ENCODE results near the gene GAS2L2. TPM values are rescaled to one million over a fixed set of nuclear protein-coding genes. Genes with fewer than 3 reads are reported as not detected.

GAS2L2 gene
- polyA plus RNA-seq, 1 donor (not counting 4 experiments of a cell fraction or from before 2014, with no cell fraction given): 0.05 TPM

DNA sequence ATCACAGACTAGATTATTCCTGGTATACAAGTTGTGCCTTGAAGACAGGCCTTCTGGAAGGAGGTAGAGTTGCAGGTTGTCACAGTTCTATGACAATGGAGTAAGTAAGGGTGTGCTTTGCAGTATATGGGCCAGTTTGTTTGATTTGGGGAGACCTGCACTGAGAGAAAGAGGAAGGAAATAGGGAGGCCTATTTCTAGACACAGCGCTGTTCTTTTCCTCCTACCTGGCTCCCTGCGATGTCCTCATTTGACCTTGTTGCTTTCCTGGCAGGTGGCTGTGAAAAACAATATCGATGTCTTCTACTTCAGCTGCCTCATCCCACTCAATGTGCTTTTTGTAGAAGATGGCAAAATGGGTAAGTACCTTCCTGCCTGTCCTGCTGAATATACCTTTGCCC lies 44.1 kb downstream of the GAS2L2 start:
- Histone ChIP-seq H4K20me1 (ENCODE audit: control insufficient read depth, extremely low read depth, insufficient read depth, low read length) (no peaks in the 10 kb centered on the region), H3K9me3 (ENCODE audit: control insufficient read depth, low read depth, low read length) (no peaks in the 10 kb centered on the region), H3K4me1 (ENCODE audit: control insufficient read depth, extremely low read depth, insufficient read depth, low read length) (peaks cover 6% of the 10 kb centered on the region), H2AFZ (ENCODE audit: control insufficient read depth, low read length) (no peak overlapping the region), H3K4me2 (ENCODE audit: control insufficient read depth, extremely low read depth, insufficient read depth, low read depth, low read length) (no peak overlapping the region), H3K27me3 (ENCODE audit: control insufficient read depth, extremely low read depth, insufficient read depth, low read length) (no peaks in the 10 kb centered on the region), H3K79me2 (ENCODE audit: control insufficient read depth, insufficient read depth, low read length) (no peaks in the 10 kb centered on the region), H3K36me3 (ENCODE audit: control insufficient read depth in 2 of 2, extremely low read depth in 1 of 2, insufficient read depth in 2 of 2, low read length in 2 of 2) (peaks cover 17 to 25% of the 10 kb centered on the region in 2 experiments), H3K9ac (ENCODE audit: control insufficient read depth, extremely low read depth, insufficient read depth, low read length) (no peak overlapping the region), H3K9me1 (ENCODE audit: control insufficient read depth, extremely low read depth, insufficient read depth, low read length) (no peaks in the 10 kb centered on the region), H3K27ac (ENCODE audit: control insufficient read depth, insufficient read depth, low read length) (no peak overlapping the region), H3K4me3 (ENCODE audit: control insufficient read depth in 2 of 3, extremely low read depth in 1 of 3, insufficient read depth in 2 of 3, low read depth in 1 of 3, low read length in 3 of 3) (no peak overlapping the region)
- FAIRE-seq (no peak), DNase-seq (ENCODE audit: low read depth, low spot score) (no peak)
- TF ChIP-seq, protein P1, sequence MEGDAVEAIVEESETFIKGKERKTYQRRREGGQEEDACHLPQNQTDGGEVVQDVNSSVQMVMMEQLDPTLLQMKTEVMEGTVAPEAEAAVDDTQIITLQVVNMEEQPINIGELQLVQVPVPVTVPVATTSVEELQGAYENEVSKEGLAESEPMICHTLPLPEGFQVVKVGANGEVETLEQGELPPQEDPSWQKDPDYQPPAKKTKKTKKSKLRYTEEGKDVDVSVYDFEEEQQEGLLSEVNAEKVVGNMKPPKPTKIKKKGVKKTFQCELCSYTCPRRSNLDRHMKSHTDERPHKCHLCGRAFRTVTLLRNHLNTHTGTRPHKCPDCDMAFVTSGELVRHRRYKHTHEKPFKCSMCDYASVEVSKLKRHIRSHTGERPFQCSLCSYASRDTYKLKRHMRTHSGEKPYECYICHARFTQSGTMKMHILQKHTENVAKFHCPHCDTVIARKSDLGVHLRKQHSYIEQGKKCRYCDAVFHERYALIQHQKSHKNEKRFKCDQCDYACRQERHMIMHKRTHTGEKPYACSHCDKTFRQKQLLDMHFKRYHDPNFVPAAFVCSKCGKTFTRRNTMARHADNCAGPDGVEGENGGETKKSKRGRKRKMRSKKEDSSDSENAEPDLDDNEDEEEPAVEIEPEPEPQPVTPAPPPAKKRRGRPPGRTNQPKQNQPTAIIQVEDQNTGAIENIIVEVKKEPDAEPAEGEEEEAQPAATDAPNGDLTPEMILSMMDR (optimal IDR thresholded peaks at IDR 0.05 in 1 of 3, IDR thresholded peaks at IDR 0.05 in 1 of 3, conservative IDR thresholded peaks at IDR 0.05 in 1 of 3; ENCODE audit: extremely low read depth in 1 of 3, insufficient read depth in 2 of 3, low read length in 3 of 3): no peak
- no peak for TF ChIP-seq EZH2 (IDR thresholded peaks at IDR 0.05; ENCODE audit: low read length)
- dilution Hi-C loops (cut with MboI; ENCODE audit: extremely low pct_ligation_motif_present, low sequenced_read_pairs): no loop called here

DNA sequence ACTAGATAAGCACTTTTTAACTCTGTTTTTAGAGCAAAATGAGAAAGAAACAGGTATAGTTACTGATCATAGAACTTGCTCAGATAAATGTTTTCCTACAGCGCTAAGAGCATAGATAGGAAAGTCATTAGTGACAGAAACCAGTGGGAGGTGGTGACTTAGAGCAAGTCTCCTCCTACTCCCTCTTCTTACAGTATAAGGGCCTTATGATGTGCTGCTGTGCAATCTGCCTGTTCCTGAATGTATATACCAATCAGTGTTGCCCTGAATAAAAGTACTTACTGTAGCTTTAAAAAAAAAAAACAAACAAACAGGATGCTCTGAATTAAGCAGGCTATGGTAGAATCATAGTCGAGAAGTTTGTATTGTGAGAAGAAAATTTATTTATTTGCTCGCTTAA lies 44.9 kb downstream of the GAS2L2 start:
- dilution Hi-C loops (cut with MboI; ENCODE audit: extremely low pct_ligation_motif_present, low sequenced_read_pairs): no loop called here
- no peaks in the 10 kb centered on the region for H4K20me1 ChIP-seq (ENCODE audit: control insufficient read depth, extremely low read depth, insufficient read depth, low read length)
- H3K4me3 ChIP-seq (ENCODE audit: control insufficient read depth in 2 of 3, extremely low read depth in 1 of 3, insufficient read depth in 2 of 3, low read depth in 1 of 3, low read length in 3 of 3): no peak overlapping the region
- no peaks in the 10 kb centered on the region for H3K9me3 ChIP-seq (ENCODE audit: control insufficient read depth, low read depth, low read length)
- H3K9ac ChIP-seq (ENCODE audit: control insufficient read depth, extremely low read depth, insufficient read depth, low read length): no peak overlapping the region
- no peaks in the 10 kb centered on the region for H3K9me1 ChIP-seq (ENCODE audit: control insufficient read depth, extremely low read depth, insufficient read depth, low read length)
- DNase-seq (ENCODE audit: low read depth, low spot score) (no peak), FAIRE-seq (no peak)
- H3K4me2 ChIP-seq (ENCODE audit: control insufficient read depth, extremely low read depth, insufficient read depth, low read depth, low read length): no peak overlapping the region
- H3K27me3 ChIP-seq (ENCODE audit: control insufficient read depth, extremely low read depth, insufficient read depth, low read length): no peaks in the 10 kb centered on the region
- peaks cover 16 to 21% of the 10 kb centered on the region in 2 experiments for H3K36me3 ChIP-seq (ENCODE audit: control insufficient read depth in 2 of 2, extremely low read depth in 1 of 2, insufficient read depth in 2 of 2, low read length in 2 of 2)
- H3K79me2 ChIP-seq (ENCODE audit: control insufficient read depth, insufficient read depth, low read length): no peaks in the 10 kb centered on the region
- peaks cover 6% of the 10 kb centered on the region for H3K4me1 ChIP-seq (ENCODE audit: control insufficient read depth, extremely low read depth, insufficient read depth, low read length)
- TF ChIP-seq, protein P1 (optimal IDR thresholded peaks at IDR 0.05 in 1 of 3, IDR thresholded peaks at IDR 0.05 in 1 of 3, conservative IDR thresholded peaks at IDR 0.05 in 1 of 3; ENCODE audit: extremely low read depth in 1 of 3, insufficient read depth in 2 of 3, low read length in 3 of 3): no peak
- TF ChIP-seq EZH2 (IDR thresholded peaks at IDR 0.05; ENCODE audit: low read length): no peak
- no peak overlapping the region for H2AFZ ChIP-seq (ENCODE audit: control insufficient read depth, low read length)
- no peak overlapping the region for H3K27ac ChIP-seq (ENCODE audit: control insufficient read depth, insufficient read depth, low read length)

Data from keratinocyte (primary cell).